AG09319 (cell line): ENCODE results near the gene KIF1B.

Source experiments
- DNase-seq: peaks from one replicate; pipeline ENCODE4 v3.0.0-alpha.2; 2010; ENCODE audit warnings: low read depth; ENCODE audit errors: extremely low read depth
- CTCF ChIP-seq: IDR thresholded peaks from 2 replicates; pipeline ENCODE4 v1.5.1; 2011; ENCODE audit warnings: low read depth, mild to moderate bottlenecking, inconsistent platforms, low read length, moderate library complexity

KIF1B gene

GRCh38 chr1:10378081-10378841, 167.9 kb downstream of the KIF1B start:
- DNase-seq, result no peak
- TF ChIP-seq CTCF, result no peak

- TF ChIP-seq CTCF, result no peak
Observed at GRCh38 chr1:10379101-10379620, 168.8 kb downstream of the KIF1B start.

GRCh38 chr1:10379676-10380075, 169.3 kb downstream of the KIF1B start:
- DNase-seq, result no peak
- no peak for TF ChIP-seq CTCF

More at GRCh38 chr1:10379101-10379620, 168.8 kb downstream of the KIF1B start:
- DNase-seq, result no peak

GRCh38 chr1:10380594-10381275, 170.4 kb downstream of the KIF1B start:
- peak; percentile 43 for DNase-seq
- TF ChIP-seq CTCF, result no peak

GRCh38 chr1:10383630-10384029, 173.3 kb downstream of the KIF1B start:
- TF ChIP-seq CTCF, result no peak
- DNase-seq, result no peak

GRCh38 chr1:10384219-10384618, 173.8 kb downstream of the KIF1B start:
- no peak for TF ChIP-seq CTCF
- DNase-seq, result no peak
